NB4 (cell line): ENCODE data around the gene PLEKHA6.

Experiments
- DNase-seq: peaks from one replicate; pipeline ENCODE4 v3.0.0; 2010; ENCODE audit warnings: low read depth
- H3K4me3 ChIP-seq: one replicate; pipeline ENCODE4 v1.5.1; 2011; ENCODE audit warnings: mild to moderate bottlenecking, low read depth, low read length, moderate library complexity
- MAX ChIP-seq: IDR thresholded peaks from 2 replicates; pipeline ENCODE4 v1.6.1; 2011; ENCODE audit warnings: low read depth, low read length
- MYC ChIP-seq: IDR thresholded peaks from 2 replicates; pipeline ENCODE4 v1.6.1; 2011; ENCODE audit warnings: low read depth, low read length
- POLR2A ChIP-seq: IDR thresholded peaks from 2 replicates; pipeline ENCODE4 v1.6.1; 2011; ENCODE audit warnings: mild to moderate bottlenecking; ENCODE audit not compliant: insufficient read length; ENCODE audit errors: extremely low read depth
- TF ChIP-seq, protein P1 (sequence below): IDR thresholded peaks from one replicate; pipeline ENCODE4 v1.5.1; 2012; ENCODE audit warnings: low read depth, low read length

PLEKHA6 gene

DNA sequence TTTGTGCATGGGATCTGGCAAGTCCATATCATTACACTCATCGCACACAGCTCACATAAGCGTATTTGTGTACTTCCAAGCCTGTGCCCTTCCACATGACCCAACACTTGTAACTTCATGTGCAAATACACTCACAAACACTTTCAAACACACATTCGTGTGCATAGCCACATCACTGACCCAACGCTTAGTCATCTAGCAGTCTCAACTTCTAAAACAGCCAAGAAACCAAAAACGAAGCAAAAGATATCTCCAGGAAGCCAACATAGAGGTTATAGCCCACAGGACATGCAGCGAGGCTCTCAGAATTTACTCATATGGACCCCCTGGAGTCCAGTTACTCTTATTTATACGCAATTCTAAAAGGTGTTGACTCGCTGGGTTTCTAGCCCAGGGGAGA, 135.1 kb downstream of the PLEKHA6 start:
- DNase-seq, result no peak
- TF ChIP-seq MAX (no peak), MYC (no peak), POLR2A (no peak)
- TF ChIP-seq, protein P1, sequence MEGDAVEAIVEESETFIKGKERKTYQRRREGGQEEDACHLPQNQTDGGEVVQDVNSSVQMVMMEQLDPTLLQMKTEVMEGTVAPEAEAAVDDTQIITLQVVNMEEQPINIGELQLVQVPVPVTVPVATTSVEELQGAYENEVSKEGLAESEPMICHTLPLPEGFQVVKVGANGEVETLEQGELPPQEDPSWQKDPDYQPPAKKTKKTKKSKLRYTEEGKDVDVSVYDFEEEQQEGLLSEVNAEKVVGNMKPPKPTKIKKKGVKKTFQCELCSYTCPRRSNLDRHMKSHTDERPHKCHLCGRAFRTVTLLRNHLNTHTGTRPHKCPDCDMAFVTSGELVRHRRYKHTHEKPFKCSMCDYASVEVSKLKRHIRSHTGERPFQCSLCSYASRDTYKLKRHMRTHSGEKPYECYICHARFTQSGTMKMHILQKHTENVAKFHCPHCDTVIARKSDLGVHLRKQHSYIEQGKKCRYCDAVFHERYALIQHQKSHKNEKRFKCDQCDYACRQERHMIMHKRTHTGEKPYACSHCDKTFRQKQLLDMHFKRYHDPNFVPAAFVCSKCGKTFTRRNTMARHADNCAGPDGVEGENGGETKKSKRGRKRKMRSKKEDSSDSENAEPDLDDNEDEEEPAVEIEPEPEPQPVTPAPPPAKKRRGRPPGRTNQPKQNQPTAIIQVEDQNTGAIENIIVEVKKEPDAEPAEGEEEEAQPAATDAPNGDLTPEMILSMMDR, result no peak
- H3K4me3 ChIP-seq, result no peak overlapping the region

DNA sequence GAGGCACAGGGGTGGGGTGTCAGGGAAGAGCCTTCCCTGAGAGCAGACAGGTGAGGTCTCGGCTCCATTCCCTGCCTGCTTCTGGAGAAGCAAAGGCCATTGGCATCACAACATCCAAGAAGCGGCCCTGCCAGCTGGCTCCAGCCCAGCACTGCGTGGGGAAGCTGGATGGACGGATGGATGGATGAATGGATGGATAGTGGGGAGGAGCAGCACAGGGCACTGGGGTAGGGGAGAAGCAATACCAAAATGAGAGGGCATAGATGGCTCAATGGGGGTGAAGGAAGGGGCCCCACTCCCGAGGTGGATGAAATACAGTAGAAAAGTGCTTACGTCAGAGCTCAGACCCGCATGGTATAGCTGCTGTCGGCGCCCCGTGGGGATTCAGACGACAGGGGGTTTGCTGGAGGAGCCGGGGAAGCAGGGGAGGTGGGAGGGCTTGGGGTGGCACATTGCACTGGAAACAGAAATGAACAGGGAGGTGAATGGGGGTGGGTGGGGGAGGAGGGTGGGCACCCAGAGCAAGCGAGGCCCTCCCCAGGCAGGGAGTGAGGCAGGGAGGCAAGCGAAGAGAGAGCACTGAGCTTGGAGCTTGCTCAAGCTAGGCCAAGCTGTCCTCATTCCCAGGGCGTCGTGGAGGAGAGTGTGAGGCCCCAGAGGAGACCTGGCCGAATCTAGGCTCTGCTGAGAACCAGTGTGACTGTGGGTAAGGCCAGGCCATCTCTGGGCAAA, 136.4 kb downstream of the PLEKHA6 start:
- no peak overlapping the region for H3K4me3 ChIP-seq
- TF ChIP-seq MAX (no peak), MYC (no peak), POLR2A (no peak)
- TF ChIP-seq, protein P1, result no peak
- DNase-seq, result no peak

DNA sequence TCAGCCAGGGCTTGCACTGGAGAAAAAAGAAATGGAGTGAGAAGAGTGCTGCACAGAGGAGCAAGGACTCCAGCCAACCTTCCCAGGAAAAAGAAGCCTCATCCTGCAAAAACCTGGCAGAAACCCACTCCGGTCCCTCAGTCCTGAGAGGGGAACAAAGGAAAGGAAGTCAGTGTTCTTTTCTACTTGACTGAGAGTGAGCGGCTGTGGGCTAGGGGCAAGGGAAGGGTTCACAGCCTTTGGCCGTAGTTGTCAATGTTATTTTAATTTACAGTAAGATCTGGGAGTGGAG, 137.0 kb downstream of the PLEKHA6 start:
- TF ChIP-seq MYC (no peak), MAX (no peak), POLR2A (no peak)
- TF ChIP-seq, protein P1, result no peak
- no peak for DNase-seq
- no peak overlapping the region for H3K4me3 ChIP-seq

DNA sequence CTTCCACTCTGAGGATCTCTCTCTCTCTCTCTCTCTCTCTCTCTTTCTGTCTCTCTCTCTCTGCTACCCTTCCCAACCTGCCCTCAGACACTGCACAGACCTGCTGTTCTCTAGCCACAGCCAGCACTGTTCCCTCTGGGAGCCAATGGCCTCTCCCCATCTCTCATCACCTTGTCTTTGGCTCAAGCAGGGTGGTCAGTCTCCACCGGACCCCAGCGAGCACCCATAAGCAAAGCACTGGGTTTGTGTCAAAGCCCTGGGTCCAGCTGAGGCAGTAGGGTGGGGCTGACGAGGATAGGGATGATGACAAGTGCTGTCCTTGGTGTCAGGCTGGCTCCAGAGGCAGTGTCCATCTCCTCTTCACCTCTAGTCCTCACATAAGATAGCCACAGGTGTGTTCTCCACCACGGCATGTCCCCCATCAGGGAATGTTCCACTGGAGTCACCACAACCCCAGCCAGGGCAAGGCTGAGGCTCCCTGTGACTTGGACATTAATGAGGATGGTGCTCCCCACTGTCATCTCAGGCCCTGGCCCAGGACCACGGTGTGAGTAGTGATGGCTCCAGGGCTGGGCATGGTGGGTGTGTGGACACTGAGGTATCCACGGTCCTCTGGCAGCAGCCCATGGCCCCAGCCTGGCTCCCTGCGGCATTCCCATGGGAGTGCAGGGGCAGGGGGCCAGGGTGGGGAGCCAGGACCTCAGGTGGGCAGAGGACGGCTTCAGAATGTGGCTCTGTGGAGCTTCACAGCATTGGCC, 137.5 kb downstream of the PLEKHA6 start:
- no peak overlapping the region for H3K4me3 ChIP-seq
- no peak for DNase-seq
- TF ChIP-seq POLR2A, result no peak
- TF ChIP-seq MYC, result no peak
- no peak for TF ChIP-seq MAX
- TF ChIP-seq, protein P1, result no peak

- H3K4me3 ChIP-seq, result no peak overlapping the region
- TF ChIP-seq MAX (no peak), MYC (no peak), POLR2A (no peak)
- TF ChIP-seq, protein P1, result no peak
- DNase-seq, result no peak
Measured at GRCh38 chr1:204221271-204221670, 138.5 kb downstream of the PLEKHA6 start.
